K562 (cell line): ENCODE data around the gene CTXN3. TPM values are rescaled to one million over a fixed set of nuclear protein-coding genes. Genes with fewer than 3 reads are reported as not detected.

Experiments used
- ATAC-seq: fragments of 200-7000 bp; cut with Tn5 transposase; 3 replicates; pipeline ENCODE4 v1.9.1; 2020; ENCODE audit warnings: moderate library complexity
- BruUV-seq: library from RNA; stranded (reverse); fragments of 400-500 nt; replicated peaks from 2 replicates; lab custom pipeline; 2021; lab: Mats Ljungman, UMichigan
- CTCF ChIA-PET: fragments of 300-600 bp; formaldehyde crosslinking; extraction: SDS; loops from one replicate; lab custom pipeline; 2021; ENCODE audit warnings: low intra/inter-chr PET ratio; lab: Yijun Ruan, JAX
- POLR2A ChIA-PET: fragments of 300-600, 350-650 bp; sonication (Branson Sonifier 250); formaldehyde crosslinking; extraction: SDS; loops from one replicate; lab custom pipeline; 2021; ENCODE audit warnings: antibody characterized with exemption, inconsistent platforms; lab: Yijun Ruan, JAX
- DNase-seq, 4 experiments: peaks; one replicate each; pipeline versions ENCODE4 v3.0.0 to v3.0.0-alpha.2; 2011 to 2018; ENCODE audit warnings: low spot score in 3 of 4, mixed read lengths in 3 of 4; ENCODE audit errors: extremely low read depth in 1 of 4
- FAIRE-seq: peaks from 2 replicates; lab custom pipeline; 2011; peaks lifted over from hg19 to GRCh38; lab: Jason Lieb, UNC
- H2AFZ ChIP-seq: 2 replicates; pipeline ENCODE4 v1.6.0; 2011; ENCODE audit warnings: low read depth, low read length, control low read depth, inconsistent platforms
- H3K27ac ChIP-seq: fragments of 200-600 bp; 3 replicates; pipeline ENCODE4 v1.8.0; 2011; ENCODE audit warnings: low read depth, mild to moderate bottlenecking, control low read depth, inconsistent platforms, low read length, moderate library complexity, mixed read lengths; ENCODE audit errors: extremely low read depth
- H3K27me3 ChIP-seq, 2 experiments: fragments of 300-600 bp in 1 of 2; 2 replicates in 1 of 2; 3 replicates in 1 of 2; pipeline versions ENCODE4 v1.6.0 to v1.8.0; 2011; ENCODE audit warnings: inconsistent platforms in 2 of 2, low read length in 2 of 2, mild to moderate bottlenecking in 1 of 2, mixed read lengths in 1 of 2, moderate library complexity in 1 of 2; ENCODE audit not compliant: control insufficient read depth in 2 of 2, insufficient read depth in 2 of 2
- H3K36me3 ChIP-seq: fragments of 300-600 bp; 3 replicates; pipeline ENCODE4 v1.8.0; 2011; ENCODE audit warnings: mild to moderate bottlenecking, low read length, inconsistent platforms; ENCODE audit not compliant: control insufficient read depth, insufficient read depth
- H3K4me1 ChIP-seq, 2 experiments: fragments of 200-600 bp in 1 of 2; replicated peaks in 1 of 2; 2 replicates in 1 of 2; 3 replicates in 1 of 2; pipeline versions ENCODE4 v1.5.1 to v1.8.0; 2011; ENCODE audit warnings: inconsistent platforms in 2 of 2, low read length in 2 of 2, mild to moderate bottlenecking in 1 of 2, mixed read lengths in 1 of 2, moderate library complexity in 1 of 2; ENCODE audit not compliant: control insufficient read depth in 2 of 2, insufficient read depth in 2 of 2
- H3K4me2 ChIP-seq: 2 replicates; pipeline ENCODE4 v1.6.1; 2011; ENCODE audit warnings: low read length, control low read depth, inconsistent platforms, mixed read lengths; ENCODE audit not compliant: insufficient read depth
- H3K4me3 ChIP-seq: fragments of 200-600 bp; sonication (generic), shearing (Covaris generic); 2 replicates; pipeline ENCODE4 v1.5.1; 2016; ENCODE audit warnings: control low read depth, inconsistent platforms
- H3K79me2 ChIP-seq: fragments of 200-600 bp; 3 replicates; pipeline ENCODE4 v1.8.0; 2011; ENCODE audit warnings: low read length, inconsistent platforms; ENCODE audit not compliant: control insufficient read depth, insufficient read depth
- H3K9ac ChIP-seq, 2 experiments: 2 replicates each; pipeline versions ENCODE4 v1.6.0 to v1.6.1; 2011; ENCODE audit warnings: low read depth in 2 of 2, low read length in 2 of 2, control low read depth in 1 of 2, inconsistent platforms in 1 of 2, mild to moderate bottlenecking in 1 of 2, mixed read lengths in 1 of 2; ENCODE audit not compliant: insufficient read depth in 1 of 2
- H3K9me1 ChIP-seq: one replicate; pipeline ENCODE4 v1.6.0; 2011; ENCODE audit warnings: inconsistent platforms, mild to moderate bottlenecking, low read length, moderate library complexity; ENCODE audit not compliant: control insufficient read depth, insufficient read depth
- H3K9me3 ChIP-seq: replicated peaks from 2 replicates; pipeline ENCODE4 v1.5.1; 2011; ENCODE audit warnings: low read depth, low read length, inconsistent platforms; ENCODE audit not compliant: control insufficient read depth, insufficient read depth
- H4K20me1 ChIP-seq: replicated peaks from 2 replicates; pipeline ENCODE4 v1.6.1; 2011; ENCODE audit warnings: low read length, inconsistent platforms, mixed read lengths; ENCODE audit not compliant: control insufficient read depth, insufficient read depth
- BCOR ChIP-seq: fragments of 450-650 bp; IDR thresholded peaks from 2 replicates; pipeline ENCODE4 v1.6.1; 2016
- ESRRA ChIP-seq: fragments of 450-650 bp; IDR thresholded peaks from 2 replicates; pipeline ENCODE4 v1.6.1; 2014; ENCODE audit warnings: low read depth, mild to moderate bottlenecking, moderate library complexity, borderline replicate concordance
- GATAD2A ChIP-seq: fragments of 450-650 bp; IDR thresholded peaks from 2 replicates; pipeline ENCODE4 v1.6.1; 2017
- HOXB6 ChIP-seq: fragments of 250-450 bp; sonication (Bioruptor Pico); IDR thresholded peaks from 2 replicates; pipeline ENCODE4 v1.5.1; 2022; ENCODE audit warnings: mild to moderate bottlenecking, borderline replicate concordance
- LEF1 ChIP-seq: fragments of 450-650 bp; IDR thresholded peaks from 2 replicates; pipeline ENCODE4 v1.6.1; 2016; ENCODE audit warnings: mild to moderate bottlenecking
- MCM3 ChIP-seq: fragments of 450-650 bp; IDR thresholded peaks from 2 replicates; pipeline ENCODE4 v1.6.1; 2016
- MTA2 ChIP-seq: fragments of 450-650 bp; IDR thresholded peaks from 2 replicates; pipeline ENCODE4 v1.6.1; 2016; ENCODE audit warnings: low read depth
- PHB2 ChIP-seq: fragments of 450-650 bp; IDR thresholded peaks from 2 replicates; pipeline ENCODE4 v1.6.1; 2017; ENCODE audit warnings: low read depth
- SIX5 ChIP-seq, 2 experiments: IDR thresholded peaks; 2 replicates each; pipeline ENCODE4 v1.6.1; 2011; ENCODE audit warnings: low read length in 2 of 2, borderline replicate concordance in 1 of 2, low read depth in 1 of 2, mild to moderate bottlenecking in 1 of 2, moderate library complexity in 1 of 2; ENCODE audit not compliant: insufficient read depth in 1 of 2
- SNRNP70 ChIP-seq: fragments of 200-400 bp; formaldehyde crosslinking; optimal IDR thresholded peaks from 2 replicates; pipeline ENCODE3; 2017; ENCODE audit warnings: low read depth, low read length
- TAF15 ChIP-seq: fragments of 200-400 bp; formaldehyde crosslinking; IDR thresholded peaks from 2 replicates; pipeline ENCODE4 v1.6.1; 2017; ENCODE audit warnings: mild to moderate bottlenecking, low read depth, low read length, moderate library complexity
- TCF7 ChIP-seq: sonication (generic); IDR thresholded peaks from 2 replicates; pipeline ENCODE4 v1.6.1; 2016; ENCODE audit warnings: antibody characterized with exemption, borderline replicate concordance
- USF1 ChIP-seq: sonication (generic); formaldehyde crosslinking; IDR thresholded peaks from 2 replicates; pipeline ENCODE4 v1.9.0; 2022; ENCODE audit warnings: mild to moderate bottlenecking, missing genetic modification reagents
- ZBTB5 ChIP-seq: fragments of 450-650 bp; IDR thresholded peaks from 2 replicates; pipeline ENCODE4 v1.6.1; 2017; ENCODE audit warnings: antibody characterized with exemption
- ZEB2 ChIP-seq: fragments of 450-650 bp; IDR thresholded peaks from 2 replicates; pipeline ENCODE4 v1.6.1; 2016
- ZNF146 ChIP-seq: IDR thresholded peaks from one replicate; pipeline ENCODE4 v1.6.1; 2018; ENCODE audit warnings: missing compliant biosample characterization; ENCODE audit not compliant: unreplicated experiment
- ZNF354B ChIP-seq: fragments of 250-450 bp; sonication (Bioruptor Pico); IDR thresholded peaks from 2 replicates; pipeline ENCODE4 v1.4.0; 2020
- ZNF445 ChIP-seq: fragments of 250-450 bp; sonication (Bioruptor Pico); IDR thresholded peaks from 2 replicates; pipeline ENCODE4 v1.4.0; 2020; ENCODE audit warnings: low read depth, mild to moderate bottlenecking, moderate library complexity
- WGBS: fragments of 100-300 bp; shearing (Covaris generic); methylation state at CpG from one replicate; pipeline ENCODE4 v1.1.6; 2016; ENCODE audit warnings: low coverage, mixed read lengths; ENCODE audit not compliant: insufficient coverage; ENCODE audit errors: missing lambda C conversion rate; 5-methylcytosine and 5-hydroxymethylcytosine counted together
- in situ Hi-C: fragments of 300-500 bp; cut with MboI; formaldehyde crosslinking; loops from 4 replicates; pipeline ENCODE4 v1.15.0; 2018; ENCODE audit warnings: inconsistent platforms, mixed read lengths
- intact Hi-C: fragments of 100-400 bp; cut with micrococcal nuclease; formaldehyde crosslinking; loops from 2 replicates; pipeline ENCODE4 v1.14.2; 2022
- polyA plus RNA-seq, 8 experiments: library from polyadenylated mRNA; depleted of rRNA in 4 of 8; stranded (reverse) in 5 of 8; unstranded in 3 of 8; fragments of >200 nt; fragmentation: Nextera tagmentation in 2 of 8; fragmentation: Illumina TruSeq in 1 of 8; extraction: Ambion mirVana in 2 of 8; extraction: Trizol in 1 of 8; gene quantifications; 2 replicates each; pipeline versions ENCODE4 v1.2.1 to v1.2.3, GENCODE V29; 2011 to 2014; ENCODE audit warnings: inconsistent platforms in 1 of 8, missing spikeins in 1 of 8
- total RNA-seq, 7 experiments: library from RNA; depleted of rRNA in 6 of 7; stranded (reverse); fragments of >200 nt in 6 of 7; fragmentation: Illumina TruSeq in 2 of 7; extraction: Trizol in 2 of 7; gene quantifications; 2 replicates each; pipeline versions ENCODE4 v1.2.1 to v1.2.3, GENCODE V29; 2011 to 2021; ENCODE audit warnings: low replicate concordance in 1 of 7
- TF ChIP-seq, protein P1 (sequence below): fragments of 250-450 bp; sonication (Bioruptor Pico); IDR thresholded peaks from 2 replicates; pipeline ENCODE4 v1.8.0; 2022; ENCODE audit warnings: inconsistent platforms

The CTXN3 gene
- total and polyA plus RNA-seq, 9 of the 15 experiments (the other 6 are each of a cell fraction or from before 2014, with no cell fraction given): not detected

GRCh38 chr5:127684726-127685467, 36.0 kb downstream of the CTXN3 start:
- no peaks in the 10 kb centered on the region for H4K20me1 ChIP-seq
- H3K9ac ChIP-seq: no peak overlapping the region
- FAIRE-seq: no peak
- no peak for DNase-seq
- TF ChIP-seq TAF15 (no peak), ZBTB5 (no peak), PHB2 (no peak), MCM3 (no peak), GATAD2A (no peak), SNRNP70 (no peak), HOXB6 (no peak), BCOR (no peak), USF1 (CRISPR knock-in tag) (no peak), MTA2 (no peak), ZNF146 (CRISPR knock-in tag) (no peak), ZNF445 (no peak), LEF1 (no peak), ZEB2 (no peak), ZNF354B (CRISPR knock-in tag) (no peak), SIX5 (IDR thresholded peaks at IDR 0.05; ENCODE audit: borderline replicate concordance in 1 of 2, insufficient read depth in 1 of 2, low read depth in 1 of 2, low read length in 2 of 2) (no peak), ESRRA (no peak), TCF7 (no peak)
- TF ChIP-seq, protein P1, sequence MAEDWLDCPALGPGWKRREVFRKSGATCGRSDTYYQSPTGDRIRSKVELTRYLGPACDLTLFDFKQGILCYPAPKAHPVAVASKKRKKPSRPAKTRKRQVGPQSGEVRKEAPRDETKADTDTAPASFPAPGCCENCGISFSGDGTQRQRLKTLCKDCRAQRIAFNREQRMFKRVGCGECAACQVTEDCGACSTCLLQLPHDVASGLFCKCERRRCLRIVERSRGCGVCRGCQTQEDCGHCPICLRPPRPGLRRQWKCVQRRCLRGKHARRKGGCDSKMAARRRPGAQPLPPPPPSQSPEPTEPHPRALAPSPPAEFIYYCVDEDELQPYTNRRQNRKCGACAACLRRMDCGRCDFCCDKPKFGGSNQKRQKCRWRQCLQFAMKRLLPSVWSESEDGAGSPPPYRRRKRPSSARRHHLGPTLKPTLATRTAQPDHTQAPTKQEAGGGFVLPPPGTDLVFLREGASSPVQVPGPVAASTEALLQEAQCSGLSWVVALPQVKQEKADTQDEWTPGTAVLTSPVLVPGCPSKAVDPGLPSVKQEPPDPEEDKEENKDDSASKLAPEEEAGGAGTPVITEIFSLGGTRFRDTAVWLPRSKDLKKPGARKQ (CRISPR knock-in tag): no peak
- H3K36me3 ChIP-seq: no peaks in the 10 kb centered on the region
- no peak overlapping the region for H3K4me2 ChIP-seq
- no peak overlapping the region for H3K4me3 ChIP-seq
- 0% methylated on average over 6 of the region's 6 CpGs for WGBS
- no peak for ATAC-seq
- no peaks in the 10 kb centered on the region for H3K27me3 ChIP-seq
- intact Hi-C loops (no loop called here), in situ Hi-C loops (no loop called here)
- H3K4me1 ChIP-seq: no peaks in the 10 kb centered on the region
- no TSS peak for BruUV-seq
- H3K79me2 ChIP-seq: no peaks in the 10 kb centered on the region
- no peak overlapping the region for H3K27ac ChIP-seq
- POLR2A ChIA-PET: no interaction called here
- CTCF ChIA-PET: no interaction called here
- H3K9me1 ChIP-seq: no peaks in the 10 kb centered on the region
- no peaks in the 10 kb centered on the region for H3K9me3 ChIP-seq
- no peak overlapping the region for H2AFZ ChIP-seq
